GM12878 (cell line): Measurements from ENCODE around the gene PDIA4. TPM values are rescaled to one million over a fixed set of nuclear protein-coding genes. Genes with fewer than 3 reads are reported as not detected.
A peak's percentile ranks its signal among the peaks of the same experiment; 100 is the strongest.

Source experiments
- ATF7 ChIP-seq: fragments of 450-650 bp; IDR thresholded peaks from 2 replicates; pipeline ENCODE4 v1.6.1; 2016; ENCODE audit warnings: low read depth, mild to moderate bottlenecking
- BMI1 ChIP-seq: fragments of 450-650 bp; IDR thresholded peaks from 2 replicates; pipeline ENCODE4 v1.6.1; 2016; ENCODE audit warnings: mild to moderate bottlenecking, moderate library complexity, borderline replicate concordance
- CHD4 ChIP-seq: fragments of 200-600 bp; sonication (generic); IDR thresholded peaks from 2 replicates; pipeline ENCODE4 v1.6.1; 2016; ENCODE audit warnings: mild to moderate bottlenecking
- EZH2 ChIP-seq: IDR thresholded peaks from 2 replicates; pipeline ENCODE4 v1.6.1; 2012; ENCODE audit warnings: low read depth, mild to moderate bottlenecking, control low read depth, inconsistent platforms, low read length, borderline replicate concordance; ENCODE audit not compliant: control insufficient read depth
- FOXK2 ChIP-seq: fragments of 450-650 bp; IDR thresholded peaks from 2 replicates; pipeline ENCODE4 v1.6.1; 2017; ENCODE audit warnings: mild to moderate bottlenecking, moderate library complexity
- HCFC1 ChIP-seq: fragments of 150-350 bp; IDR thresholded peaks from 2 replicates; pipeline ENCODE4 v1.6.1; 2014; ENCODE audit warnings: low read length
- NFYA ChIP-seq: IDR thresholded peaks from 2 replicates; pipeline ENCODE4 v1.6.1; 2011; ENCODE audit warnings: low read depth, mild to moderate bottlenecking, low read length, improper control_type of control experiment, borderline replicate concordance
- PAX8 ChIP-seq: fragments of 450-650 bp; IDR thresholded peaks from 2 replicates; pipeline ENCODE4 v1.6.1; 2017; ENCODE audit warnings: mild to moderate bottlenecking, moderate library complexity
- SP1 ChIP-seq: IDR thresholded peaks from one replicate; pipeline ENCODE4 v1.6.1; 2011; ENCODE audit warnings: low read depth, low read length
- SREBF1 ChIP-seq: IDR thresholded peaks from 2 replicates; pipeline ENCODE4 v1.6.1; 2012; ENCODE audit warnings: mild to moderate bottlenecking, low read length
- TAF1 ChIP-seq: IDR thresholded peaks from 2 replicates; pipeline ENCODE4 v1.6.1; 2011; ENCODE audit warnings: mild to moderate bottlenecking, low read depth, low read length, borderline replicate concordance
- TARDBP ChIP-seq: IDR thresholded peaks from 2 replicates; pipeline ENCODE4 v1.6.1; 2016; ENCODE audit warnings: borderline replicate concordance
- TBL1XR1 ChIP-seq: IDR thresholded peaks from 2 replicates; pipeline ENCODE4 v1.6.1; 2012; ENCODE audit warnings: low read depth, low read length, improper control_type of control experiment
- TCF3 ChIP-seq: IDR thresholded peaks from 2 replicates; pipeline ENCODE4 v1.6.1; 2012; ENCODE audit warnings: low read depth, mild to moderate bottlenecking, low read length, borderline replicate concordance; ENCODE audit not compliant: insufficient read depth
- YY1 ChIP-seq: IDR thresholded peaks from 2 replicates; pipeline ENCODE4 v1.6.1; 2011; ENCODE audit warnings: low read depth, mild to moderate bottlenecking, low read length
- ZNF24 ChIP-seq: fragments of 450-650 bp; IDR thresholded peaks from 2 replicates; pipeline ENCODE4 v1.6.1; 2017; ENCODE audit warnings: antibody characterized with exemption, mild to moderate bottlenecking
- polyA plus RNA-seq, 11 experiments: library from polyadenylated mRNA; depleted of rRNA in 4 of 11; unstranded in 6 of 11; stranded (reverse) in 5 of 11; fragments of >200 nt; fragmentation: Nextera tagmentation in 4 of 11; fragmentation: Illumina TruSeq in 1 of 11; extraction: Ambion mirVana in 4 of 11; extraction: Trizol in 1 of 11; gene quantifications; 1 replicate in 1 of 11; 2 replicates in 10 of 11; pipeline versions ENCODE4 v1.2.1 to v1.2.3, GENCODE V29; 2011 to 2016; ENCODE audit warnings: inconsistent platforms in 2 of 11, missing spikeins in 2 of 11, low read depth in 1 of 11
- total RNA-seq, 4 experiments: library from RNA; depleted of rRNA in 3 of 4; stranded (reverse); fragments of >200 nt in 3 of 4; fragmentation: Illumina TruSeq in 1 of 4; extraction: Trizol in 1 of 4; gene quantifications; 2 replicates each; pipeline versions ENCODE4 v1.2.1 to v1.2.3, GENCODE V29; 2013 to 2021
- TF ChIP-seq, protein P1 (sequence below): fragments of 450-650 bp; formaldehyde crosslinking; IDR thresholded peaks from 2 replicates; pipeline ENCODE4 v1.5.0; 2022; ENCODE audit warnings: mild to moderate bottlenecking, missing genetic modification characterization
- TF ChIP-seq, protein P2 (sequence below): fragments of 450-650 bp; IDR thresholded peaks from 2 replicates; pipeline ENCODE4 v1.6.1; 2016; ENCODE audit warnings: mild to moderate bottlenecking
- TF ChIP-seq, protein P3 (sequence below): fragments of 450-650 bp; IDR thresholded peaks from 2 replicates; pipeline ENCODE4 v1.6.1; 2017; ENCODE audit warnings: mild to moderate bottlenecking, low read depth, inconsistent platforms; ENCODE audit not compliant: poor library complexity, severe bottlenecking
- TF ChIP-seq, protein P4 (sequence below): IDR thresholded peaks from 2 replicates; pipeline ENCODE4 v1.6.1; 2011; ENCODE audit warnings: borderline replicate concordance, low read depth, mild to moderate bottlenecking, moderate library complexity, mixed read lengths, low read length; ENCODE audit not compliant: insufficient read depth; ENCODE audit errors: extremely low read length
- TF ChIP-seq, protein P5 (sequence below): IDR thresholded peaks from 2 replicates; pipeline ENCODE4 v1.6.1; 2012; ENCODE audit warnings: low read length, inconsistent platforms

Gene PDIA4
- total and polyA plus RNA-seq, 10 of the 15 experiments (the other 5 are each of a cell fraction or from before 2014, with no cell fraction given), result 7.1 to 306 (median 106) TPM

DNA sequence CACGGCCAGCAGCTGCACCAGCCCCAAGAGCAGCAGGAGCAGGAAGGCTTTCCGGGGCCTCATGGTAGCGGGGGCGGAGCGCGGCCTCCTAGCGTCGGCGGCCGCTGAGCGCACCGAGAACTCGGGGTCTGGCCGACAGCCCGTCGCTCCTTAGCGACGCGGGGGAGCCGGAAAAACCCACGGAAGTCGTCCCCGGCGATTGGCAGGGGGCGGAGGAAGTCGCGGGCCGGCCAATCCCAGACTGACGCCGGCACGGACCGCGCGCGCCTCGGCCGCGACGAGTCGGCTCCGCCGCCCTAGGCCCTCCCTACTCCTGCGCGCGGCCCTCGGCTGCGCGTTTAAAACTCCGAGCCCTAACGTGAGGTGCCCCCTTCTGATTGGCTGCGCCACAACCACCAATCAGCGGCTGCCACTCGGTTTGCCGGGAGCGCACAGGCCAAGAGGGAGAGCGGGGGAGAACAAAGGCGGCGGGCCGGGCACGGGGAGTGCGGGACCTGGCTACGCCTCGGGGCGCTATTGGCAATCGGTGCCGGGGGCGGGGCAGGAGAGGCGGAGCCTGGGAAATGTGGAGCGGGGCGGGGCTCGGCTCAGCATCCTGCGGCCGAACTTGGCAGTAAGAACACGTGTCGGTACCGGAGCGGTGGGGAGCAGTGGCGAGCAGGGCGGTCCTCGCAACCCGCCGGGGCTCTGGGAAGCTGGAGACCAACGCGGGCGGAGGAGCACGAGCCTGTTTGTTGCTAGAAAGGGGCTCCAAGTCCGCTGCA is at the start of gene PDIA4 (continued):
- TF ChIP-seq, protein P1, sequence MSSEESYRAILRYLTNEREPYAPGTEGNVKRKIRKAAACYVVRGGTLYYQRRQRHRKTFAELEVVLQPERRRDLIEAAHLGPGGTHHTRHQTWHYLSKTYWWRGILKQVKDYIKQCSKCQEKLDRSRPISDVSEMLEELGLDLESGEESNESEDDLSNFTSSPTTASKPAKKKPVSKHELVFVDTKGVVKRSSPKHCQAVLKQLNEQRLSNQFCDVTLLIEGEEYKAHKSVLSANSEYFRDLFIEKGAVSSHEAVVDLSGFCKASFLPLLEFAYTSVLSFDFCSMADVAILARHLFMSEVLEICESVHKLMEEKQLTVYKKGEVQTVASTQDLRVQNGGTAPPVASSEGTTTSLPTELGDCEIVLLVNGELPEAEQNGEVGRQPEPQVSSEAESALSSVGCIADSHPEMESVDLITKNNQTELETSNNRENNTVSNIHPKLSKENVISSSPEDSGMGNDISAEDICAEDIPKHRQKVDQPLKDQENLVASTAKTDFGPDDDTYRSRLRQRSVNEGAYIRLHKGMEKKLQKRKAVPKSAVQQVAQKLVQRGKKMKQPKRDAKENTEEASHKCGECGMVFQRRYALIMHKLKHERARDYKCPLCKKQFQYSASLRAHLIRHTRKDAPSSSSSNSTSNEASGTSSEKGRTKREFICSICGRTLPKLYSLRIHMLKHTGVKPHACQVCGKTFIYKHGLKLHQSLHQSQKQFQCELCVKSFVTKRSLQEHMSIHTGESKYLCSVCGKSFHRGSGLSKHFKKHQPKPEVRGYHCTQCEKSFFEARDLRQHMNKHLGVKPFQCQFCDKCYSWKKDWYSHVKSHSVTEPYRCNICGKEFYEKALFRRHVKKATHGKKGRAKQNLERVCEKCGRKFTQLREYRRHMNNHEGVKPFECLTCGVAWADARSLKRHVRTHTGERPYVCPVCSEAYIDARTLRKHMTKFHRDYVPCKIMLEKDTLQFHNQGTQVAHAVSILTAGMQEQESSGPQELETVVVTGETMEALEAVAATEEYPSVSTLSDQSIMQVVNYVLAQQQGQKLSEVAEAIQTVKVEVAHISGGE (CRISPR knock-in tag), result no peak
- no peak for TF ChIP-seq TARDBP
- peak; percentile 78; the same call in 1 of the 2 replicates for TF ChIP-seq TCF3
- TF ChIP-seq EZH2, result no peak
- no peak for TF ChIP-seq PAX8
- TF ChIP-seq, protein P2, sequence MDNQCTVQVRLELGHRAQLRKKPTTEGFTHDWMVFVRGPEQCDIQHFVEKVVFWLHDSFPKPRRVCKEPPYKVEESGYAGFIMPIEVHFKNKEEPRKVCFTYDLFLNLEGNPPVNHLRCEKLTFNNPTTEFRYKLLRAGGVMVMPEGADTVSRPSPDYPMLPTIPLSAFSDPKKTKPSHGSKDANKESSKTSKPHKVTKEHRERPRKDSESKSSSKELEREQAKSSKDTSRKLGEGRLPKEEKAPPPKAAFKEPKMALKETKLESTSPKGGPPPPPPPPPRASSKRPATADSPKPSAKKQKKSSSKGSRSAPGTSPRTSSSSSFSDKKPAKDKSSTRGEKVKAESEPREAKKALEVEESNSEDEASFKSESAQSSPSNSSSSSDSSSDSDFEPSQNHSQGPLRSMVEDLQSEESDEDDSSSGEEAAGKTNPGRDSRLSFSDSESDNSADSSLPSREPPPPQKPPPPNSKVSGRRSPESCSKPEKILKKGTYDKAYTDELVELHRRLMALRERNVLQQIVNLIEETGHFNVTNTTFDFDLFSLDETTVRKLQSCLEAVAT, result 0 out of 2 replicates have a peak, but pooled peaks have one; percentile 25
- peak; percentile 77 for TF ChIP-seq SP1
- no peak for TF ChIP-seq NFYA
- TF ChIP-seq FOXK2, result no peak
- no peak for TF ChIP-seq SREBF1
- no peak for TF ChIP-seq BMI1
- TF ChIP-seq ATF7, result no peak
- TF ChIP-seq, protein P3, sequence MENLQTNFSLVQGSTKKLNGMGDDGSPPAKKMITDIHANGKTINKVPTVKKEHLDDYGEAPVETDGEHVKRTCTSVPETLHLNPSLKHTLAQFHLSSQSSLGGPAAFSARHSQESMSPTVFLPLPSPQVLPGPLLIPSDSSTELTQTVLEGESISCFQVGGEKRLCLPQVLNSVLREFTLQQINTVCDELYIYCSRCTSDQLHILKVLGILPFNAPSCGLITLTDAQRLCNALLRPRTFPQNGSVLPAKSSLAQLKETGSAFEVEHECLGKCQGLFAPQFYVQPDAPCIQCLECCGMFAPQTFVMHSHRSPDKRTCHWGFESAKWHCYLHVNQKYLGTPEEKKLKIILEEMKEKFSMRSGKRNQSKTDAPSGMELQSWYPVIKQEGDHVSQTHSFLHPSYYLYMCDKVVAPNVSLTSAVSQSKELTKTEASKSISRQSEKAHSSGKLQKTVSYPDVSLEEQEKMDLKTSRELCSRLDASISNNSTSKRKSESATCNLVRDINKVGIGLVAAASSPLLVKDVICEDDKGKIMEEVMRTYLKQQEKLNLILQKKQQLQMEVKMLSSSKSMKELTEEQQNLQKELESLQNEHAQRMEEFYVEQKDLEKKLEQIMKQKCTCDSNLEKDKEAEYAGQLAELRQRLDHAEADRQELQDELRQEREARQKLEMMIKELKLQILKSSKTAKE, result no peak
- no peak for TF ChIP-seq ZNF24
- no peak for TF ChIP-seq HCFC1
- TF ChIP-seq TAF1, result peak; percentile 82
- TF ChIP-seq, protein P4, sequence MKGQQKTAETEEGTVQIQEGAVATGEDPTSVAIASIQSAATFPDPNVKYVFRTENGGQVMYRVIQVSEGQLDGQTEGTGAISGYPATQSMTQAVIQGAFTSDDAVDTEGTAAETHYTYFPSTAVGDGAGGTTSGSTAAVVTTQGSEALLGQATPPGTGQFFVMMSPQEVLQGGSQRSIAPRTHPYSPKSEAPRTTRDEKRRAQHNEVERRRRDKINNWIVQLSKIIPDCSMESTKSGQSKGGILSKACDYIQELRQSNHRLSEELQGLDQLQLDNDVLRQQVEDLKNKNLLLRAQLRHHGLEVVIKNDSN, result peak; percentile 62
- TF ChIP-seq, protein P5, sequence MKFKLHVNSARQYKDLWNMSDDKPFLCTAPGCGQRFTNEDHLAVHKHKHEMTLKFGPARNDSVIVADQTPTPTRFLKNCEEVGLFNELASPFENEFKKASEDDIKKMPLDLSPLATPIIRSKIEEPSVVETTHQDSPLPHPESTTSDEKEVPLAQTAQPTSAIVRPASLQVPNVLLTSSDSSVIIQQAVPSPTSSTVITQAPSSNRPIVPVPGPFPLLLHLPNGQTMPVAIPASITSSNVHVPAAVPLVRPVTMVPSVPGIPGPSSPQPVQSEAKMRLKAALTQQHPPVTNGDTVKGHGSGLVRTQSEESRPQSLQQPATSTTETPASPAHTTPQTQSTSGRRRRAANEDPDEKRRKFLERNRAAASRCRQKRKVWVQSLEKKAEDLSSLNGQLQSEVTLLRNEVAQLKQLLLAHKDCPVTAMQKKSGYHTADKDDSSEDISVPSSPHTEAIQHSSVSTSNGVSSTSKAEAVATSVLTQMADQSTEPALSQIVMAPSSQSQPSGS, result no peak
- no peak for TF ChIP-seq CHD4
- peak; percentile 52; the same call in 1 of the 2 replicates for TF ChIP-seq YY1
- peak; percentile 34; the same call in 1 of the 2 replicates for TF ChIP-seq TBL1XR1
